Chondrocyte (in vitro differentiated cells): ENCODE results near the gene HPS3. TPM values are rescaled to one million over a fixed set of nuclear protein-coding genes. Genes with fewer than 3 reads are reported as not detected.
"Not testable (repeated sequence)": the region's sequence is repeated elsewhere in the genome, so short reads cannot be mapped to it uniquely, and the experiment has no call there.

Experiments
- DNase-seq: peaks from one replicate; pipeline ENCODE4 v3.0.0; 2021; ENCODE audit warnings: mixed read lengths, low spot score
- H3K27ac Mint-ChIP-seq: one replicate; pipeline ENCODE4 v1.8.0; 2021; ENCODE audit warnings: mild to moderate bottlenecking, moderate library complexity, mixed read lengths; ENCODE audit not compliant: unreplicated experiment
- H3K27me3 Mint-ChIP-seq: 2 replicates; pipeline ENCODE4 v1.8.0; 2021; ENCODE audit warnings: low read depth, mixed read lengths
- H3K36me3 Mint-ChIP-seq: 2 replicates; pipeline ENCODE4 v1.8.0; 2021; ENCODE audit warnings: low read depth, mixed read lengths
- H3K4me1 Mint-ChIP-seq: 2 replicates; pipeline ENCODE4 v1.8.0; 2021; ENCODE audit warnings: low read depth, mild to moderate bottlenecking, mixed read lengths
- H3K4me3 Mint-ChIP-seq: one replicate; pipeline ENCODE4 v1.8.0; 2021; ENCODE audit warnings: mild to moderate bottlenecking, moderate library complexity, mixed read lengths; ENCODE audit not compliant: unreplicated experiment
- H3K9me3 Mint-ChIP-seq: 2 replicates; pipeline ENCODE4 v1.8.0; 2021; ENCODE audit warnings: low read depth, mixed read lengths
- total RNA-seq: library from RNA; stranded (reverse); gene quantifications from 3 replicates; pipeline ENCODE4 v1.2.1, GENCODE V29; 2021
- TF ChIP-seq, protein P1 (sequence below): fragments of 200-600 bp; sonication (generic); IDR thresholded peaks from 2 replicates; pipeline ENCODE4 v1.5.0; 2021; ENCODE audit warnings: antibody characterized with exemption, mild to moderate bottlenecking, moderate library complexity

The HPS3 gene
- total RNA-seq, 1 donor from 2014 or later, result 16.2 TPM

DNA sequence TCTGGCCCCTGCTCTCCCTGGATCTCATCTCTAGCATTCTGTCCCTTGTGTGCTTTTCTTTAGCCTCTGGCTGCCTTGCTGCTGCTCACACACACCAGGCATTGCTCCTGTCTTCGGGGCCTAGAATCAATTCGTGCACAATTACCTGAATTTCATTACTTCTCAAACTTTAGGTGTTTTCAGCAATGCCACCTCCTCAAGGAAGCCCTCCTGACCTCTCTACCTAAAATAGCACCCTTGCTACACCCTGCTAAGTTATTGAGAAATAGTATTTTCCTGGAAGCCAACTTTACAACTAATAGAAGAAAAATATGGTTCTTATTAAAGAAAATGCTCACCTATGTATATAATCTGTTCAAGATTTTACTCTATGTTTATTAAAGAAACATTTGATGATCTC is 51.7 kb downstream of the HPS3 start:
- H3K4me3 Mint-ChIP-seq, result no peak overlapping the region

DNA sequence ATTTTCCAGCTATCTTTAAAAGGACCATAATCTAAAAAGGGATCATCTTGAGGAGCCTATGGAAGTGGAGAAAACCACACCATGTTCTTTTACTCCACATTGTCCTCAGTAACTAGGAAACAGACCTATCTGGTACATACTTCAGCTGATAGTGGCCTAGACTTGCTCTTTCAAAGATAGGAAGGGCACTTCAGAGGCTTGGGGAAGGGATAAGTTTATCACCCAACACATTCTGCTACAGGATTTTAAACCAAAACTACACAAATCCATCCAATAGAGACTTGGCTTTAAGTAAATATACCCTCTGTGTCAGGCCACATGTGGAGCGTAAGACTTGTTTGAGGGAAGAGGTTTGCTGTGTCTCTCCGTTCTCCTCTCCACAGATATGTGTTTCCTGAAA is 56.8 kb downstream of the HPS3 start:
- H3K27ac Mint-ChIP-seq, result no peak overlapping the region
- no peaks in the 10 kb centered on the region for H3K9me3 Mint-ChIP-seq
- peaks cover 5% of the 10 kb centered on the region for H3K4me1 Mint-ChIP-seq
- H3K36me3 Mint-ChIP-seq, result no peaks in the 10 kb centered on the region
- no peak for DNase-seq
- H3K27me3 Mint-ChIP-seq, result no peaks in the 10 kb centered on the region
- no peak overlapping the region for H3K4me3 Mint-ChIP-seq
- TF ChIP-seq, protein P1, sequence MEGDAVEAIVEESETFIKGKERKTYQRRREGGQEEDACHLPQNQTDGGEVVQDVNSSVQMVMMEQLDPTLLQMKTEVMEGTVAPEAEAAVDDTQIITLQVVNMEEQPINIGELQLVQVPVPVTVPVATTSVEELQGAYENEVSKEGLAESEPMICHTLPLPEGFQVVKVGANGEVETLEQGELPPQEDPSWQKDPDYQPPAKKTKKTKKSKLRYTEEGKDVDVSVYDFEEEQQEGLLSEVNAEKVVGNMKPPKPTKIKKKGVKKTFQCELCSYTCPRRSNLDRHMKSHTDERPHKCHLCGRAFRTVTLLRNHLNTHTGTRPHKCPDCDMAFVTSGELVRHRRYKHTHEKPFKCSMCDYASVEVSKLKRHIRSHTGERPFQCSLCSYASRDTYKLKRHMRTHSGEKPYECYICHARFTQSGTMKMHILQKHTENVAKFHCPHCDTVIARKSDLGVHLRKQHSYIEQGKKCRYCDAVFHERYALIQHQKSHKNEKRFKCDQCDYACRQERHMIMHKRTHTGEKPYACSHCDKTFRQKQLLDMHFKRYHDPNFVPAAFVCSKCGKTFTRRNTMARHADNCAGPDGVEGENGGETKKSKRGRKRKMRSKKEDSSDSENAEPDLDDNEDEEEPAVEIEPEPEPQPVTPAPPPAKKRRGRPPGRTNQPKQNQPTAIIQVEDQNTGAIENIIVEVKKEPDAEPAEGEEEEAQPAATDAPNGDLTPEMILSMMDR, result no peak

More for the DNA sequence above, 51.7 kb downstream of the HPS3 start:
- Mint-ChIP-seq H3K36me3 (peaks cover 5% of the 10 kb centered on the region), H3K4me1 (peaks cover 9% of the 10 kb centered on the region), H3K27me3 (no peaks in the 10 kb centered on the region), H3K9me3 (peaks cover 3% of the 10 kb centered on the region), H3K27ac (no peak overlapping the region)
- TF ChIP-seq, protein P1, result no peak
- DNase-seq, result no peak

DNA sequence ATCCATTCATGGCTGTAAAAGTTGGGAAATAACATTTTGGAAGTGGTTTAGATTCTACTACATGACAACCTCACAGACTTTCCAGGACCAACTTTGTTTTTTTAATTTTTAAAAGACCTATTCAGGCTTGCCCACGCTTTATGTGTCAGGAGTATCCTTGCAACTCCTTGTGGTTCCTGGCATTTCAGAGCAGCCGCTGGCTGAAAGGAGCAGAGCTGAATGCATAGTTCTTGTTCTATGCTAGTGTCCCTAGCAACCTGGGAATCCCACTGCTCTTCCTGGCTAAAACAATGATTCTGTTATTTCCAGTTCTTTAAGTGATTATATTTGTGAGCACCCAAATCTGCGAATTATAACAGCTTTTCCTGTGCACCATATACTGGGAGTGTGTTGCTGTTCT is 57.3 kb downstream of the HPS3 start:
- Mint-ChIP-seq H3K36me3 (no peaks in the 10 kb centered on the region), H3K9me3 (no peaks in the 10 kb centered on the region), H3K4me1 (peaks cover 5% of the 10 kb centered on the region), H3K27me3 (no peaks in the 10 kb centered on the region), H3K27ac (no peak overlapping the region), H3K4me3 (no peak overlapping the region)
- no peak for DNase-seq
- TF ChIP-seq, protein P1, result no peak

GRCh38 chr3:149188494-149188893 is 59.1 kb downstream of the HPS3 start:
- Mint-ChIP-seq H3K4me1 (peaks cover 5% of the 10 kb centered on the region), H3K36me3 (no peaks in the 10 kb centered on the region), H3K9me3 (no peaks in the 10 kb centered on the region), H3K27ac (no peak overlapping the region), H3K27me3 (no peaks in the 10 kb centered on the region), H3K4me3 (no peak overlapping the region)
- DNase-seq, result no peak
- TF ChIP-seq, protein P1, result no peak

GRCh38 chr3:149195221-149195620 is 65.8 kb downstream of the HPS3 start:
- Mint-ChIP-seq H3K4me3 (no peak overlapping the region), H3K27me3 (no peaks in the 10 kb centered on the region), H3K36me3 (no peaks in the 10 kb centered on the region), H3K4me1 (peaks cover 9% of the 10 kb centered on the region), H3K9me3 (no peaks in the 10 kb centered on the region), H3K27ac (no peak overlapping the region)
- TF ChIP-seq, protein P1, result no peak
- DNase-seq, result no peak

- not testable (repeated sequence) for H3K4me1 Mint-ChIP-seq, H3K27ac Mint-ChIP-seq, H3K9me3 Mint-ChIP-seq, DNase-seq, H3K4me3 Mint-ChIP-seq, H3K27me3 Mint-ChIP-seq, H3K36me3 Mint-ChIP-seq
Observed at GRCh38 chr3:149196805-149197592, 67.6 kb downstream of the HPS3 start.
